ENCODE results near the gene MIER2.

Gene MIER2

GRCh38 chr19:378706-379105 is 34.1 kb upstream of the MIER2 start:
- no peak for DNase-seq (ENCODE audit: low spot score)

GRCh38 chr19:377801-378581 is 33.4 kb upstream of the MIER2 start:
- DNase-seq (ENCODE audit: low spot score): no peak

DNA sequence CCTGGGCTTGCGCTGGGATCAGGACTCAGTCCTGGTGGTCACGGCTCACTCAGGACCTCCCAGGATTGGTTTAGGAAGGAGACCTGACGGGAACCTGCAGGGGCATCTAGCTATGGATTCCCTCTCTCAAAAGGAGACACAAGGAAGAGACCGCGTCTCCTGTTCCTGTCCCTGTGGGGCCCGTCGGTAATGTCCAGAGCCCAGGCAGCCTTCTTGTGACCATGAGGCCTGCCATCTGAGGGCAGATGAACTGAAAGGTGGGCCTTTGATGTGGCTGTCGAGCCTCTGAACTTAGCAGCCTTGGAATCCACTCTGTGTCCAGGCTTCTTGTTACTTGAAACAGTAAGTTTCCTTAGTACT is 31.5 kb upstream of the MIER2 start:
- DNase-seq (ENCODE audit: low spot score): no peak

GRCh38 chr19:375395-376110 is 31.0 kb upstream of the MIER2 start:
- DNase-seq (ENCODE audit: low spot score): no peak

DNA sequence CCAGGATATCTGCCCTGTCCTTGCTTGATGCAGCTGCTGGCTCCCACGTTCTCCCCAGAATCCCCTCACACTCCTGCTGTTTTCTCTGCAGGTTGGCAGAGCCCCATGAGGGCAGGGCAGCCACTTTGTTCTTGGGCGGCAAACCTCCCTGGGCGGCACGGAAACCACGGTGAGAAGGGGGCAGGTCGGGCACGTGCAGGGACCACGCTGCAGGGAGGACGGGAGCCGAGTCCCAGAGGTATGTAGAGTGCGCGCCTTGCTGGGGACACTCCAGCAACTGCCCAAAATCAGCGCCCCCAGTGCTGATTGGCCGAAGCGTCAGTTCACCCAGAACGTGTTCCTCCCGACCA is 30.3 kb upstream of the MIER2 start:
- DNase-seq (ENCODE audit: low spot score): no peak

GRCh38 chr19:374183-374885 is 29.7 kb upstream of the MIER2 start:
- no peak for DNase-seq (ENCODE audit: low spot score)

GRCh38 chr19:373391-374182 is 29.0 kb upstream of the MIER2 start:
- DNase-seq (ENCODE audit: low spot score): no peak

- DNase-seq (ENCODE audit: low spot score): no peak
Observed at GRCh38 chr19:372306-372890, 27.8 kb upstream of the MIER2 start.

DNA sequence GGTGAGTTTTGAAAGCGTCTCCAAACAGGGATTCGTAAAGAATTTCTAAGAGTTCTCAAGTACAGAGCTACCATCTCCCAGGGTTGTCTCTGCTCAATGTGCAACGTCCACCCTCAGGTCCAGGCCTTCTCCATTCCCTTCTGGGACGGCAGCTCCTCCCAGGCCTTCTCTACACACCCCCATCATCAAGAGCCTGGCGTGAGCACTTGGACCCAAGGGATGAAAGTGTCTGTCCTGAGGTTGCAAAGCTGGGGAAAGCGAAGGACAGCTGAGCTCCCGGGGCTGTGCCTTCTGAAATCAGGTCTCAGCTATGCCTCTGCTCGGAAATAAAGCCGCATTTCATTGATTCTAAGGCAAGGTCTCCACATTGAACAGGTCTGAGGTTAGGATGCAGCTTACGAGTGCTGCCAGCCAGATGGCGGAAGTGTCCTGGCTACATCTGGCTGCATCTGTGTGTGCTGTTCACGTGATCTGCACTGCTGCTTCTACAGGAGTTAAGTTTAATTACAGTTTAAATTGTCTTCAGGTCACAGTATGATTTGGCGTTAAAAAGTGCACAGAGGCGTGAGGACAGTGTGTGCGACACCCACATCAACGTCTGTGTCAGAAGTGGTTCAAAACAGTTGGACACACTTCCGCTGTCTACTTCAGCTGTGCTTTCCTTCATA is 27.0 kb upstream of the MIER2 start:
- DNase-seq (ENCODE audit: low spot score): no peak

GRCh38 chr19:370641-371330 is 26.2 kb upstream of the MIER2 start:
- DNase-seq (ENCODE audit: low spot score): no peak

DNA sequence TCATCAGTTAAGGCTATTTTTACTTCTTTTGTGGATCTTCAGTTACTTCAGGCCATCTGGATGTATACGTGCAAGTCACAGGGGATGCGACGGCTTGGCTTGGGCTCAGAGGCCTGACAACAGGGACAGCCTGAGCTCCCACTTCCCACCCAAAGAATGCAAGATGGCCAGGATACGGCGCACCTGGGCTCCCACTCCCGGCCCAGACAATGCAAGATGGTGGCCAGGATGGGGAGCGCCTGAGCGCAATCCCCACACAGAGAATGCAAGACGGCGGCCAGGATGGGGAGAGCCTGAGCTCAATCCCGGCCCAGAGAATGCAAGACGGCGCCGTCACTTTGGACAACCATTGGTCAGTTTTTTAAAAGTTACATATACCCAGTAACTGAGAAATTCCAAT is 25.3 kb upstream of the MIER2 start:
- DNase-seq (ENCODE audit: low spot score): no peak

DNA sequence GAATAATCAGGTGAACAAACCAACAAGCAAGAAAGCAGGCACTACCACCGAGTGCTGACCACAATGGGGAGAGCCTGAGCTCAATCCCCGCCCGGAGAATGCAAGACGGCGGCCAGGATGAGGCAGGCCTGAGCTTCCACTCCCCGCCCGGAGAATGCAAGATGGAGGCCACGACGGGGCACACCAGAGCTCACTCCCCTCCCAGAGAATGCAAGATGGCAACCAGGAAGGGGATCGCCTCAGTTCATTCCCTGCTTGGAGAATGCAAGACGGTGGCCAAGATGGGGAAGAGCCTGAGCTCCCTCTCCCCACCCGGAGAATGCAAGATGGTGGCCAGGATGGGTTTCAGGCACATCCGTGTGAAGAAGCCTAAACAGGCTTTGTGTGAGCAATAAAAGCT is 24.7 kb upstream of the MIER2 start:
- no peak for DNase-seq (ENCODE audit: low spot score)

GRCh38 chr19:368630-369024 is 24.0 kb upstream of the MIER2 start:
- DNase-seq (ENCODE audit: low spot score): no peak

- no peak for DNase-seq (ENCODE audit: low spot score)
Observed at GRCh38 chr19:367963-368629, 23.5 kb upstream of the MIER2 start.

DNA sequence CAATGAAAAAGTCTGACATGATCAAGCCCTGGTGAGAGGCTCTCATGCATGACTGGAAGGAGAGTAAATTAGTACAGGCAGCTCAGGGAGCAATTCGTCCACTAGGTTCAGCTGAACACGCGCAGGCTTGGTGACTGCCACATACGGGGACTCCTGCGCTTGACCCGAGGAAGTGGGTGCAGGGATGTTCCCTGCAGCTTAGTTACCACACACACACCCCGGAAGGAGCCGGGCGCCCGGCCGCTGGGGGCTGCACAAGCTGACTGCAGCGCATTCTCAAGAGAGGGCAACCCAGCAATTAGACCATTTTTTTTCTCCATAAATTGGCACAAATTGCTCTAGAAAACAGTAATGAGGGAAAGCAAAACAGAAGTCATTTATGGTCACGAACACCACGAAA is 23.0 kb upstream of the MIER2 start:
- DNase-seq (ENCODE audit: low spot score): no peak

- no peak for DNase-seq (ENCODE audit: low spot score)
Observed at GRCh38 chr19:366951-367350, 22.4 kb upstream of the MIER2 start.

- DNase-seq (ENCODE audit: low spot score): no peak
Observed at GRCh38 chr19:366205-366783, 21.7 kb upstream of the MIER2 start.

DNA sequence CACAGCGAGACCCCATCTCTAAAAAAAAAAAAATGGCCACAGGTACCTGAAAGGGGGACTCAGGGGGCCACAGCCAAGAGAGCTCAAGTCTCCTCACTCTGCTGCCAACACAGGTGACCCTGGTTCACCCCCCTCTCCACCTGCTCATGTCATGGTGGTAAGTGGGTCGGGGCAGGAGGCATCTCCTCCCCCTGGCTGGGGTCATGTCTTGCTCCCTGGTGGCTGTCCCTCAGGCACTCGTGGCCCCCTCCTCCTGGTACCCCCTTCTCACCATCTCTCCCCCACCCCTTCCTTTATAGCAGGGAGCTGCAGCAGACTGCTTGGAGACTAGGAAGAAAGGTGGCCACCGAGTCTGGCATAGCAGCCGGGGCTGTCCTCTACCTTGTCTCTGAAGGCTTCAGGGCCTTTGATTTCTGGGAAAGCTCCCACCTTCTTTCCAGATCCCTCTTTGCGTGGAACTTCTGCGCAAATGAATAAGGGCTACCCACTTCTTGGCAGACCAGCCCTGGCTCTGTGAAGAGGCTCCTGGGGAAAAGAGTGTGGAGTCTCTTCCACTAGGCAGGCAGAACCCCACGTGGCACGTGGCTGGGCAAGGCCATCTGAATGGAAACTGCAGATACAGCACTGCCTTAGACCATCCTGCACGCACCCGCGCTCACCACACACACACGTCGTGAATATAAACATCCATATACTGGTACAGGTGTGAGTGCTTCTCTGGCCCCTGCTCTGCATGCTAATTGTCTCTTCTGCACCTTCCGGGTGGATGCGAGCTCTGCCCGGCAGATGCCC is 20.1 kb upstream of the MIER2 start:
- DNase-seq (ENCODE audit: low spot score): no peak

DNA sequence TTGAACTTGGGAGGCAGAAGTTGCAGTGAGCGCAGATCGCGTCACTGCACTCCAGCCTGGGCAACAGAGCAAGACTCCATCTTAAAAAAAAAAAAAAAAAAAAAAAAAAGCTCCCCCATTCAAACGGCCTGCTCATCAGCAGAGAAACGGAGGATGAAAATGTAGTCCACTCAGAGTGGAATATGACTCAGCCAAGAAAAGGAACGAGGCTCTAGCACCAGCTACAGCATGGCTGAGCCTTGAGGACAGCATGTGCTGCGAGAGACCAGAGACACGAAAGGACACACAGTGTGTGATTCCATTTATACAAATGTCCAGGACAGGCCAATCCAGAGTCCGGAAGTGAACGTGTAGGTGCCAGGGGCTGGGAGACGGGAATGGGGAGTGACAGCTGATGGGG is 18.1 kb upstream of the MIER2 start:
- no peak for DNase-seq (ENCODE audit: low spot score)

Data from HuH-7.5 (cell line).